GM10266 (cell line): ENCODE data around the gene COG7.

ENCODE experiments used
- DNase-seq: peaks from one replicate; pipeline ENCODE4 v3.0.0; 2012; ENCODE audit errors: extremely low spot score
- CTCF ChIP-seq: IDR thresholded peaks from 2 replicates; pipeline ENCODE4 v1.5.1; 2012; ENCODE audit warnings: mild to moderate bottlenecking, low read depth; ENCODE audit not compliant: control insufficient read depth, insufficient read depth; ENCODE audit errors: missing control alignments

COG7 gene

DNA sequence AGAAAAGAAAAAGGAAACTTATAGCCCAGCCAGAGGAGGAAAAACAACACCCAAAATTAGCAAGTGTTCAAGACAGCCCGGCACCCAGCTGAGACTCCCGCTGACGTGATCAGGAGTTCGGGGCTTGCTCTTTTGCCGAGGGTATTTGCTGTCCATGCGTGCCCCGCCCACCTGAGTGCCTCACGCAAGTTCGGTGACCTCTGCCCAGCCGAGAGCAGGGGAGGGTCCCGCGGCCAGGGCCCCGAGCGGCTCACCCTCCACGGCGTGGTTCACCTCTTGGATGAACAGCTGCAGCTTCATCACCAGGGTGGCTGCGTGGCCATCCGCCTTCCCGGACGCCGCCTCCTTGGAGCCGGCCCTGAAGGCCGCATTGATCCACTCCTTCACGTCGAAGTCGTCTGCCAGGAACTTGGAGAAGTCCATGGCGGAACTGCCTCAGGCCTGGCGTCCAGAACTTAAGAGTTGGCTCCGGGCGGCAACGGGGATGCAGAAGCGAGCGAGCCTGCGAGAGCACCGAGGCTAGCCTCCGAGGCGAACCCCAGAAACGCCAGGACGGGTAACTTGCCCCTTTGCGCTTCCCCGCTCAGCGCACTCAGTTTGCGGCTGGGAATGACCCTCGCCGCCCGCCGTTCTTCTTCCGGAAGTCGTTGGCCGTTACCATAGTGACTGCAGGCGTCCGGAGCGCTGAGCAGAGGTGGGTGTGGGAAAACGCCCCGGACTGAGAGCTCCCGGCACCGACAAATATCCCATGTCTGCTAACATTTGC lies at the start of gene COG7:
Gene COG7, minus strand, starts transcription at position 618 of the 766 bp plus-strand sequence. Its CDS starts 195 bp downstream, at position 423.
- peak; percentile 80 for DNase-seq

GRCh38 chr16:23502466-23502865 lies 49.5 kb upstream of the COG7 start:
- TF ChIP-seq CTCF: no peak
- DNase-seq: no peak

More for the DNA sequence above, at the start of gene COG7:
- no peak for TF ChIP-seq CTCF

DNA sequence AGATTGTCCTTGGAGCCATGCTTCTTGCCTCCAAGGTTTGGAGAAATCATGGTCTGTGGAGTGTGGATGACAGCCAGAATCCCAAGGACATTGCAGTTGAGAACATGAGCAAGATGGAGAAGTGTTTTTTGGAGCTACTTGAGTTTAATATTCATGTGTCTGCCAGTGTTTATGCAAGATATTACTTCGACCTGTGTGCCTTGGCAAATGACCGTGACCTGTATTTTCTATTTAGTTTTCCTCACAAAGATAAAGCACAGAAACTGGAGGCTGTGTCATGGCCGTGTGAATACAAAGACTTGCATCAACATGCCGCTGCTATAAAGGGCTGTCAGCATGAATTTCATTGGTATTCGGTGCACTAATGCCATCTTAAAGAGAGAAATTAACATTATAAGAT lies 48.3 kb upstream of the COG7 start:
- no peak for TF ChIP-seq CTCF
- no peak for DNase-seq

- DNase-seq: no peak
- TF ChIP-seq CTCF: no peak
Observed at GRCh38 chr16:23500862-23501225, 47.9 kb upstream of the COG7 start.

DNA sequence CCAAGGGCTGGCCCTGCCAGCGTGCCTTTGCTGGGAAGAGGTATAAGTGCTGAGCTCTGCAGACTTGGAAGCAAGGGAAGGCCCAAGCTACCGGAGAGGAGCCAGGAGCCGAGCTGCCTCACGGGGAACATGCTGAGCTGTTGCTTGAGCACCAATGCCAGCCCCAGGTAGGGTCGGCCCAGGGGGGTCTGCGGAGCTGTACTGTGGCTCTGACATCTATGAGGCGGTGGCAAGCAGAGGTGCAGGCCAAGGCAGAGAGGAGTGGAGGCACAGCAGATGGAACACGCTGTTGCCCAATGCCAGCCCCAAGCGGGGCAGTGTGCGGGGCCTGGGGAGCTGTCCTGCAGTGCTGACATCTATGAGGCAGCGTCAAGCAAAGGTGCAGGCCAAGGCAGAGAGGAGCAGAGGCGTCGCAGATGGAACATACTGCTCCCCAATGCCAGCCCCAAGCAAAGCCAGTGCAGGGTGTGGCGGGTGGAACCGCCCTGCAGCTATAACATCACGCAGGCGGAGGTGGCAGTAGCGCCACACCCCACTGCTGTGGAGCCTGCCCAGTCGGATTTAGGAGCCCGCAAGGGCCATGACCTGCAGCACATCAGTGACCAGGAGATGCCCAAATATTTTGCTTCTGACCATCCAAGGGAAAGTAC lies 47.3 kb upstream of the COG7 start:
- no peak for TF ChIP-seq CTCF
- DNase-seq: no peak

- TF ChIP-seq CTCF: no peak
- no peak for DNase-seq
Observed at GRCh38 chr16:23499801-23500200, 46.8 kb upstream of the COG7 start.

DNA sequence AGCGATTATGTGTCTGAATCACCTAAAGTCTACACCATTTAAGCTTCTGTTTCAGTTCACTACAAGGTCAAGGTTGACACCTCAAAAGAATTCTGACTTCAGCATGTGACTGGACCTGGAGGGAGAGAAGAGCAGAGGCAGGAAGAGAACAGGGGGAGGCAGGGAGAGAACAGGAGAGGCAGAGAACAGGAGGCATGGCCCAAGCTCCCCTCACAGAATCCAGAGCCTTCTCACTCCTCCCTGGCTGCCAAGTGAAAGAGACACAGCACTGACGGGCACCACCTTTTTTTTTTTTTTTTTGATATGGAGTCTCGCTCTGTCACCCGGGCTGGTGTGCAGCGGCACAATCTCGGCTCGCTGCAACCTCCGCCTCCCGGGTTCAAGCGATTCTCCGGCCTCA lies 45.9 kb upstream of the COG7 start:
- TF ChIP-seq CTCF: no peak
- no peak for DNase-seq
